Activated effector memory CD4-positive, alpha-beta T cell treated with Interleukin-2 at 50 U/mL for 16 hours (primary cell): ENCODE data around the gene CD300LD.

Source experiments
- DNase-seq: peaks from one replicate; pipeline ENCODE4 v3.0.0-alpha.2; 2020

CD300LD gene

GRCh38 chr17:74542727-74543383 is 49.2 kb downstream of the CD300LD start:
- DNase-seq, result no peak

DNA sequence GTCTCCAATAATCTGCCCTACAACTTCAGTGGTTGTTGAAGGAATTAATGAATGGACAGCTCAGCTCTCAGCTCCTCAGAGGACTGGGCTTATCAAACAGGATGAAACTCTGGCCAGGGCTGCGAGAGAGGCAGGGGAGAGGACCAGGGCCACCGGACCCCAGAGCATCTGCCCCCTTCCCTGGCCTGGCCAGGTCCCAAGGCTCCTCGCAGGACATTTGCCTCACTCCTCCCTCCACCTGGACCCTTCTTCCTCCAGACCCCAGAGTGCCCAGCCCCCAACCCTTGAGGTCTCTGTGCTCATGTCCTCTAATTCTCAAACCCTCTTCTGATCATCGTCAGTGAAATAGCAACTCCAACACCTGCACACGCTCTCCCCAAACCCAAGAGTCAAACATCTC is 49.9 kb downstream of the CD300LD start:
- no peak for DNase-seq

DNA sequence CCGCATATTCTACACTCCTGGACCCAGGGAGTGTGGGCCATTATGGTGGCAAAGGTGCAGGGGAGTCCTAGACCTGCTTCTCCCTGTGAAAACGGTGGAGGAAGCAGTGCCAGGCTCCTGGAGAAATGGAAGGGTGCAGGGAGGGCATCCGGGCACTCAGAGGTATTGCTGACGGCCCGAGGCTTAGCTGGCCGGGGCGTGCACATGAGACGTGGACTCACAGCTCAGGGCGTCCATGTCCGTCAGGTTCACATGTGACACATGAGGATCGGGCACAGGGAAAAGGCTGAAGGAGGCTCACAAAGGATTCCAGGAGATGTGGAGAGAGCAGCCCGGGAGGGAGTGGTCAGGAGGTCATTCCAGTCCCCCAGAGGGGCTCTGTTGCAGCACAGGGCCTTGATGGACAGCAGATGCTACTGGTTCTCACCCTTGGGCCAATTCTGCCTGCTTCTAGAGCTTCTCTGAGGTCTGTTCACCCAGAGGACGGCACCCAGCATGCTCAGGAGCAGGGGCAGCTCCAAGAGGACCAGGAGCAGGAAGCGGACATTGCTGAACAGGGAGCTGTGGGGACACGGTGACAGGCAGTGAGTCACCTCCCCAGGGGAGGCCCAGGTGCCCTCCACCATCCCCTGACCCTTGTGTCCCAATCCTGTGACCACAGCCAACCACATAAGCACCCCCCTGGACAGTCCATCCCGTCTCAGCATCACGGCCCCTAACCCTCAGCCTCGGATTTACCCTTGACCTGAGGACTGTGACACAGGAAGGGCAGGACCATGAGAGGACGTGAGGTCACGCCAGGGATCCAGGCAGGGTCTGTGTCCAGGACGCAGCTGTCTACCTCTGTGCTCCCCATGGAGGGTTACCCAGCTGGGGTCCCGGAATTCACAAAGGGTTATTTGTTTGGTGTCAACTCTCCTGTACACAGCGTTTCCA is 50.6 kb downstream of the CD300LD start:
- DNase-seq, result no peak

DNA sequence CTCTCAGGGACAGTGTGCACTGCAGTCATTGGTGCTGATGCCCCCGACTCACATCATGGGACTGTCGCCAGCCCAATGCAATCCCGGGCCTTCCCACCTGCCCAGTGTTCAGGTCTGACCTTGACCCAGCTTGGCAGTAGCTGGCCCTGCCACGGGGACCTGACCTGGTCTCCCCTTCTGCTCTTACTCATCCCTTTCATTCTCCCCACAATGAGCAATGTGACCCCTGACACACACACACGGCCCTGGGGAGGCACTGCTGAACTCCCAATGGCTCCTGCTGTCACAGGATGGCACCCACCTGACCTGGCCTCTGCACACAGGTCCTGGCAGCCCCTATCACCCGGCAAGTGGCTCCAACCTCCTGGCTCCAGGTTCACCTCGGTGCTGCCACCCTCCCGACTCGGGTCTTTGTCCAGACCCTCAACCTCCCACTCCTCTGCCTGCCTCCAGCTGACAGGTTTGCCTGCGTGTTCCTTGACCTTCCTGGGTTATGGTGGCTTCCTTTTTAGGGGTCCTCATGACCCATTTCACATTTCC is 52.7 kb downstream of the CD300LD start:
- DNase-seq, result no peak

DNA sequence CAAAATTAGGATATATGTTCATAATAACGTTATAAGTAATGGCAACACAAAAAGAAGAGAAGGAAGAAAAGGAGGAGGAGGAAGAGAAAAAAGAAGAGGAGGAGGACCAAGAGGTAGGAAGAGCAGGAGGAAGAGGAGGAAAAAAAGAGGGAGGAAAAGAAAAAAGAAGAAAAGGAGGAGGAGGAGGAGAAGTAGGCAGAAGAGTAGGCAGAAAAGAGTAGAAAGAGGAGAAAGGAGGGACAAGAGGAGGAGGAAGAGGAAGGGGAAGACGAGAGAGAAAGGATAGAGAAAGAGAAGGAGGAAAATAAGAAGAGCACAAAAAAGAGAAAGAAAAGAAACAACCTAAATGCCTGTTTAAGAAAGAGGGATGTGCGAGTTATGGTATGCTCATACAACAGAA is 55.2 kb downstream of the CD300LD start:
- DNase-seq, result no peak

- DNase-seq, result no peak
These were observed 60.0 kb downstream of the CD300LD start for GRCh38 chr17:74532115-74532514.

- DNase-seq, result no peak
These were observed 60.8 kb downstream of the CD300LD start, which contains the start of gene CD300LB for GRCh38 chr17:74531231-74531761. CD300LB (minus strand) TSS chr17:74531475; CDS start chr17:74531350, 125 bp downstream.

- DNase-seq, result no peak
These were observed 61.3 kb downstream of the CD300LD start for GRCh38 chr17:74530831-74531150.
